HG03103 (cell line): ENCODE measurements around the gene COL16A1.
"Not testable (repeated sequence)": the region's sequence is repeated elsewhere in the genome, so short reads cannot be mapped to it uniquely, and the experiment has no call there.

ENCODE experiments used
- ATAC-seq: cut with Tn5 transposase; IDR thresholded peaks from one replicate; pipeline ENCODE4 v1.9.1; 2021; ENCODE audit warnings: low read depth; ENCODE audit not compliant: unreplicated experiment

The COL16A1 gene

DNA sequence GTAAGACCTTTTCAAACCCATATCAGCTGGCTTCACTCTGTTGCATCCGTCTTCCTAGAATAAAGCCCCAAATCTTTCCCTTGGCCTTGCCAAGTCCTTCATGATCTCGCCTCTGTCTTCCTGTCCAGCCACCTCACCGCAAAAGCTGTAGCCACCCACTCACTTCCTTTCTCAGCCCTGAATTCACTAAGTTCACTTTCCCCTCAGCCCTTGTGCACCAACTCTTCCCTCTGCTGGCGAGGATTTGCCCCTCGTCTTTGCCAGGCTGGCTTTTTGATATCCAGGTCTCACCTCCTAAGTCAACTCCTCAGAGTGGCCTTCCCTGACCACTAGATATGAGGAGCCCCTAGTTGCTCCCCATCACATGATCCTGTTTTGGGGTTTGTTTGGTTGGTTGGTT is 3.9 kb upstream of the COL16A1 start:
- no peak for ATAC-seq

DNA sequence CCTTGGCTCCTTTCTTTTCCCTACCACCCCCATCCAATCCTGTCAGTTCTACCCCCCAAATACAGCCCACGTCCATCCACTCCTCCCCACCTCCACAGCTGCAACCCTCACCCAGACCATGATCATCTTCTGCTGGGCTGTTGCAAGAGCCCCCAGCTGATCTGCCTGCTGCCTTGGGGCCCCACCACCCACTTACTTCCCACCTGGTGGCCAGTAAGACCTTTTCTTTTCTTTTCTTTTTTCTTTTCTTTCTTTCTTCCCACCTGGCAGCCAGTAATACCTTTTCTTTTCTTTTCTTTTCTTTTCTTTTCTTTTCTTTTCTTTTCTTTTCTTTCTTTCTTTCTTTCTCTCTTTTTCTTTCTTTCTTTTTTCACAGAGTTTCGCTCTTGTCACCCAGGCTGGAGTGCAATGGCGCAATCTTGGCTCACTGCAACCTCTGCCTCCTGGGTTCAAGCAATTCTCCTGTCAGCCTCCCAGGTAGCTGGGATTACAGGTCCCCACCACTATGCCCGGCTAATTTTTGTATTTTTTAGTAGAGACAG is 3.3 kb upstream of the COL16A1 start:
- ATAC-seq, result not testable (repeated sequence)

DNA sequence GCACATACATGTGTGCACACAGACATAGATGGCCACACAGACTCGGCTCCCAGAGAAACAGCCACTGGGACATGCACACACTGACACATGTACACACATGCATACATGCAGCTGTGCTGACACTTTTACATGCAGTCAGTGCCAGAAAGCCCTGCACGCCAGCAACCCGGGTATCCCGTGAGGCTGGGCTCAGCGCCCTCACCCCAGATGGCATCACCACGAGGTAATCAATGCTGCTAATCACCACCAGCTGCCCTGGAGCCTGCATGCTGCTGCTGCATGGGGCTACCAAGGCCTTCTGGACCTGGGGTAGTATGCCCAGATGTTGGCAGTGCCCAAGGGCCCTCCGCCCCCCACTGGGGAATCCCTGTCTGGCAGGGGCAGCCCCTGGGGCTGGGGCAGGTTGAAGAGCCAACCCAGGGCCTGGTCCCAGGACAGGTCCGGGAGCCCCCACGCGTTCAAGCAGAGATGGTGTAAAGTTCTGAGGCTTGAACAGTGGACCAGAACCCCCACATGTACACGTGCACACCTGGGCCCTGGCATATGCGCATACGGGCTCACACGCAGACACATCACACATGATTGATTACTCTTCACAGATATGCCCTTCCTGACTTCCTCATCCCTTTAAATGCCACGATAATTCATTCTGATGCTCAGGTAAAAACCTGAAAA is 2.7 kb upstream of the COL16A1 start:
- ATAC-seq, result no peak

DNA sequence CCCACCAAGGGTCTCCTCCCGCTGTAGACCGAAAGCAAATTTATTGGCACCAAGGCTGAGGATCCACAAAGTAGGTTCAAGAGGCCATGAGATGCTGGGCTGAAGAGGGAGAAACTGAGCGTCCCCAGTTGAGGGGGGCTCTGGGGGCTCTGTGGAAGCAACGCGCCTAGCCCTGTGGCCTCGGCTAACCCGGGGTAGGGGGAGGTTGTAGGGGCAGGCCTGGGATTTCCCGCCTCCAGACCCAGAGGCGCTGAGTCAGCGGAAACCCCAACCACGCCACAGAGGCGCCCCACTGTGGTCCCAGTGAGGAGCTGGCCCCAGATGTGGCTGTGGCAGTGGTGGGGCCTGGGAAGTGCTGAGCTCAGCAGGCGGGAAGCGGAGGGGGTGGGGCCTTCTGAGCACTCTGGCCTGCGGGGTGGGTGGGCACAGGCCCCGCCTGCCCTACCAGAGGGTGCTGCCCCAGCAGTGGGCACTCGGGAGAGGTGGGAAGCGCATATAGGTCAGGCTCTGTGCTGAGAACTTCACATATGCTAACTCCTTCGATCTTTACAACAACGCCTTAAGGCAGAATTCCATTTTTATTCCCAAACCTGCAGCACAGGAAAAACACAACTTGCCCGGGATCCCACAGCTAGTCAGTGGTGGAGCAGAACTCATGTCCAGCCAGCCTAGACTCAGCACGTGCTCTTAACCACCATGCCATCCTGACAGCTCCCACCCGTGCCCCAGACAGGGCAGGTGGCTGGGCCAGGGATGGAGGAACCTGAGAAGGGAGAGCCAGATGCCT is 1.5 kb upstream of the COL16A1 start:
- no peak for ATAC-seq

DNA sequence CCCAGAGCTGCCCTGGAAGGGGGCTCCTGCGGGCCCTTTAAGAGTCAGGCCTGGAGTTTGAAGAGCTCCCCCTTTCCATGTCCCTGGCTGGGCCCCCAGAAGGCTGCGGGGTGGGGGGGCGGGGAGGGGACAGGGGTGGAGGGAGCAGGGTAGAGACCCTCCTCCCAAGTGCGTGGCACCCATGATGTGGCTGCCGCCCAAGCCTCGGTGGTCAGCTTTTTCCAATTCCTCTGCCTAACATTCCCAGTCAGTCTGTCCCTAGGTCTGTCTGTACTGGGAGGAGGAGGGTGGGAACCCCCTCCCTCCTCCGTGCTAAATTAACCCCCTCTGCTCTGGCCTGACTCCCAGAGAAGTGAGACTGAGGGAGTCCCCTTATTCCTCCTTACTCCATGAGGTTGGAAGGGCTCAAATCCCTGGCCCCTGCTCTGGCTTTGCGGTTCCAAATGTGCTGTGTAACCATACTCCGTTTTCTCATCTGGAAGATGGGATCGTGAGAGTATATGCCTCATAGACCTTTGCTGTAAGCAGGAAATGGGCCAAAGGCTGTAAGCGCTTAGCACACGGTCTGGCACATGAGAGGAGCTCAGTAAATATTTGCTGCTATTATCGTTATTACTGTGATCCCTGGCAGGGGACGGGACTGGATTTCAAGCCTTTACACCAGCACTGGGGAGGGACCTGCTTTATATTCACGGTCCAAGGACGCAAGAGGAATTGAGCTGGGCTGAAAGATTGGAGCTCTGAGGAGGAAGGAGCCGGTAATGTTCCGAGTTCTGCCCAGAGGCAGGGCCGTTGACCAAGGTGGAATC is 658 bp upstream of the COL16A1 start:
- no peak for ATAC-seq

DNA sequence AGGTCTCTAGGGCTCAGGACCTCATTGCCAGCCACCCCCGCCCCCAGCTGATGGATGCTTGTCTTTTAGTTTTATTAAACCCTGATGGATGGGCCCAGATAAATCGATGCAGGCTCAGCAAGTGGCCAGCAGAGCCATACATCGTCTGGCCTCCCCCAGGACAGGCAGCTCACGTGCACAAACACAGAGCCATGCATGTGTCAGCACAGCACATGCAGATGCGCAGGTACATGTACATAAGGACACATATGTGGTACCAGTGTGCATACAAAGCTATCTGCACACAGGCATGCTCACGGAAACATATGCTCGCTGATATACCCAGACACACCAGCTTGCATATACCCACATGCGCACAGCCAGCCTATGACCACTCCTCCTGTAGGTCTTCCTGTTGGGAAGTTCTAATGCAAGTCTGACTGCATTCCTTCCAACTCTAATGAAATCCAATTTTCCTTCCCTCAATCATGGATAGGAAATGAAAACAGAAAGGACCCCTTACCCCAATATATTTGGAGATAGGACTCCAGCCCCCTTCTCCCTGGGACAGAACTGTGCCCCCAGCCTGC is 897 bp downstream of the COL16A1 start:
- ATAC-seq, result no peak

DNA sequence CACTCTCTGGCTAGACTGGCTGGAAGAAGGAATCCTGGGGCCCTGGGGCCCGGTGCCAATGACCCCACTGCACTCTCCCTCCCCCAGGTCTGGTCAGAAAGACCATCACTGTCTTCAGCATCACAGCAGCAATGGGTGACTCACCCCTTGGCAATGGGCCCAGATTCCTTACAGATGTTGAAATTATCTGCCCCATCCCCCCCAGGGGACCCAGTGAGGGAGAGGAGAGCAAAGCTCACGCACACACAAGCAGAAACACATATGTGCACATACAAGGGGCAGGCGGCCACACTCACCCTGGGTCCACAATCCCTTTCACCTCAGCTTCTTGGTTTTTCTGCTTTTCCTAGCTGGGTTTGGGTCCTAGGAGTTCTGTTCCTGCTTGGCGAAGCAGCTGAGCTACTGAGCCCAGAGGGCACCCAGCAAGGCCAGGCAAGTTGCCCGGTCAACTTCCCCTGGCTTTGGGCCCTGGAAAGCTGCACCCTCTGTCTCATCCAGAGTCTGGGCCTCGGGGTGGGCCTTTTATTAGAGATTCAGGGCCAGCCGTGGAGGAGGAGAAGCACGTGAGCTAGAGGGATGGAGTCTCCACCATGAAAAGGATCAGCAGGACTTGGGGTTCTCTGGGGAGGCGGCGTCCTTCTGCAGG is 2.6 kb downstream of the COL16A1 start:
- ATAC-seq, result no peak

DNA sequence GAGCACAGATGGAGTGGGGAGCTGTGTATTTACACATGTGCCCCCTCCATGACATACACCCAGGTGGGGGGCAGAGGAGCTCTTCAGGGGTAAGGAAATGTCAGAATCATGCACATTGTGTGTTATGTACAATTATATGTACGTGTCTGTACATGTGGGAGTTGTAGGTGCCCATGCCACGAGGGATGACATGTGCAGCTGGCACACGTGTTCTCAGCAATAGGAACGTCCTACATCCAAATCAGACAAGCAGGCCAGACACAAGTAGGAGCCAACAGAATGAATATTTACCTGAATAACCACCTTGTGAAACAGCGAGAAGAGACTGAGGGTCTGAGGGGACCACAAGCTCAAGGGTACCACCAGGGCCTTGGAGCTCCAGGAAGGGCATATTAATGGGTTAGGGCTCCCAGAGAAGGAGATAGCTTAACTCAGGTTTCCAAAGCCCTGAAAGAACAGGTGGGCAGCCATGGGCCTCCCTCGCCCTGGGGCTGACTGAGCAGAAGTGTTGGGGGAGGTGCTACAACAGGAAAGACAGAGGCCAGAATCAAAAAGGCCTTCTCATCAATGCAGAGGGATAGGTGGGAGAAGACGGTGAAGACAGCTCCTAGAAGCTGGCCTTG is 3.2 kb downstream of the COL16A1 start:
- ATAC-seq, result no peak

DNA sequence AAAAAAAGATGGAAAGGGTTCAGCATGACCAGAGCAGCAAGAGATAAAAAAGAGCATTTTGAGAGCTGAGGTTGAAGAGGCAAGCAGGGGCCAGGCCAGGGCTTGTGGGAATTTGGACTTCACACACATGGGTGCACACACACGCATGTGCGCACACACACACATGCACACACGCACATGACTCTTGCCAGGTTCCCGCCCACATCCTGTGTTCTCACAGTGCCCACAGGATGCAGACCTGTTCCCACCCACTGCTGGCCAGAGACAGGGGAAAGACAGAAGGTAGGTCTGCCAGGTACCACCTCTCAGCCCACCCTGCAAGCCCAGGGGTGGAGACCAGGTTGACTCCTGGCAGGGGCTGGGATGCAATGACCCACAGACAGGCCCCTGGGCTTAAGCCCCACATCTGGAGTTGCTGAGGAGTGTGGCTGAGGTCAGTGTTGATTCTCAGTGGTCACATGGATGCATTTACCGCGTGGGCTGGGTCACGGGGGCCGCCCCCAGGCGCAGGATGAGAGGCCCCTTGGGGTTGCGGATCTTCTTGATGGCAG is 4.4 kb downstream of the COL16A1 start:
- no peak for ATAC-seq

DNA sequence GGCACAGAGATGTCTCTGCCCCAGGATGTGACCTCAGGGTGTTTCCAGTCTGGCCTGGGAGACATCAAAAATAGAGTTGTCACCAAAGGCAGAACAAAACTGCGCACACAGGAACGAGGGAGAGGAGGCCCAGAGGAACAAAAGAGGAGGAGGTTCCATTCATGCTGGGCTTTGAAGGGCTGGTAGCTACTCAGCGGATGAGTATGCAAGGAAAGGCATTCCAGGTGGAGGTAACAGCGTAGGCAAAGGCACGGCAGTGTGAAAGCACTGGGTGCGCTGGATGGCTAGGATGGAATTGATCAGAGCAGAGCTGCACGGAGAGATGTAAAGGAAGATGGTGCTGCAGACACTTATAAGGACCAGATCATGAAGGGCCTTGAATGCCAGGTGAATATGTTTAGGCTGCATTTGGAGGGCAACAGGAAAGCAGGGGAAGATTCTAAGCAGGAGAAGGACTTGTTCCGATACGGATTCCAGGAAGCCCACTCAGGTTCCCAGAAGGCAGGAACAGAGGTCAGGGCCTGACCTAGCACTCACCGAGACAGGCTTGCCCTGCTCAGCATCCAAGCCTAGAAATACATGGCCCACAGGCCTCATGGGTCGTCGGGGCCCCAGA is 6.3 kb downstream of the COL16A1 start:
- no peak for ATAC-seq

DNA sequence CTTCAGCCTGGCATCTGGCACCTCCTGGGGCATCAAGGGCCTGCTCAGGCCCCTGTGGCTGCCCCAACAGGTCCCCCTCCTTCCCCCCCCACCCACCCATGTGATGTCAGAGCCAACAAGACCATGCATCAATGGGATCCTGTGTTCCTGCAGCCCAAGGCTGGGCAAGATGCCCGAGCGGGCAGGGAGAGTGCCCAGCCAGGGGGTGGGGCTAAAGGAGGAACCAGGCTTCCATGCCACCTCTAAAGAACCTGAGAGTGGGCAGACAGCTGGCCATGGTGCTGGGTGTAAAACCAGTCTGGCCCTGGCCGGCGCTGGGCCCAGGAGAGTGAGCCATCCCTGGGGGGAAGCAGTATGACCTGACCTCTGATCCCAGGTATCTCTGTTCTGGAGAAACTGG is 7.6 kb downstream of the COL16A1 start:
- no peak for ATAC-seq

DNA sequence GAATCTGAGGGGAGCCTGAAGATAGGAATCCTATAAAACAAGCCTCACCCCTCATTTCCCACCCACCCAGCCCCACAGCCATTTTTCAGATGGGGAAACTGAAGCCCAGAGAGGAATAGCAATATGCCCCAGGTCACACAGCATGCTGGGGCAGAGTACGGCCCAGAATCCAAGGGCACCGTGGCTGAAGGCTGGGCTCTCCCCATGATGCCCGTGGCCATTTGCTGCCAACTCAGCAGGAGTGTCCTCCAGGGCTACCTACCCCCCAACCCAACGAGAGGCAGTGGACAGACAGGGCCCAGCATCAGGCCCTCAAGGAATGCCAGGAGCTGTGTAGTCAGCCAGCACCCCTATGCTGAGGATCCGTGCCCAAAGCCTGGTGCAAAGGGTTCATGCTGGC is 8.5 kb downstream of the COL16A1 start:
- ATAC-seq, result no peak

DNA sequence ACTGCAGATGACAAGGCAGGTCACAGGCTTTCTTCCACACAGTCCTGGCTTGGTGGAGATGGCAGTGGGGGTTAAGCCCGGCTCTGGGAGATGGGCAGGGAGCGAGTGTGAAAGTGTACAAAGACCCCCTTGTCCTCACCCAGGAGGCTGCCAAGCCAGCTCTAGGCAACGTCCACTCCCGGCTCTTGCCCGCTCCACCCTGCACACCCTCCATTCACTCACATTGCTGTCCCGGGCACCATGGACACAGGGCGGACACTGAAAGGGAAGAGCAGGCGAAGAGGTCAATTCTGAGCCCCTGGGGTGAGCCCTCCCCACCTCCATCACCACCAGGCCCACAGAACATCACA is 8.9 kb downstream of the COL16A1 start:
- ATAC-seq, result no peak

DNA sequence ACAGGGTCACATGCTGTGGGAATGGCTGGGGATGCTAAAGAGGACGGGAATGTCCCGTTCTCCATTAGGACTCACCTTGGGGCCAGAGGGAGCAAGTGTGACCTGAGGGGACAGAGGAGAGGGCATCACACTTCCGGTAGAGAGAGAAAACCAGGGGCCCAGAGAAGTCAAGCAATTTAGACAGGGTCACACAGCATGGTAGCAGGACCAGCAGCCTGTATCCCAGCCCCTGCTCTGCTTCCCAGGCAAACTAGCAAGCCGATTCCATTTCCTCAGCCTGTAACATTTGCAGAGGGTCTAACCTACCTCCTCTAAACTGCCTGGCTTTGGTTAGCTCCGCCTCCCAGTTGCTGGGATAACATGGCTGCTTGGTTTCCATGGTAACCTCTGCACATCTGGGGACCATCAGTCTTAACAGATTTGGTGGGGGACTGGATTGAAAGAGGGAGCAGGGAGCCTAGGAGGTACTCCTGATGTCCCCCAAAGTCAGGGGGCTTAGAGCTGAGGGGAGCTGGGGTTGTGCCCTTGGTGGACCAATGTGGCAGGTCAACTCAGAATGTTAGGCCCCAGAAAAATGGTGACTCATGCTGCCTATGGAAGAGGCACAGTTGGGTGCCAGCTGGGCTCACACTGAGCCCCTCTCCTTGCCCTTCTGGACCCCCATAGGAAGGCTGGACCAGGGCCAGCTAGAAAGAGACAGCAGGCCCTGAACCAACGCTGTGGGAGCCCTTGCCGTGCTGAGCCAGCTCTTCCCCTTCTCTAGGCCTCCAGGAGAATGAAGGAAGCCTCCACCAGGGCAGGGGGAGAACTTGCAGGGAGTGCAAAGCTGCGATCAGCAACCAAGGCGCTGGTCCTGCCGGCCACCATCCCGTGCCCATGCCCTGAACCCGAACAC is 9.5 kb downstream of the COL16A1 start:
- no peak for ATAC-seq

DNA sequence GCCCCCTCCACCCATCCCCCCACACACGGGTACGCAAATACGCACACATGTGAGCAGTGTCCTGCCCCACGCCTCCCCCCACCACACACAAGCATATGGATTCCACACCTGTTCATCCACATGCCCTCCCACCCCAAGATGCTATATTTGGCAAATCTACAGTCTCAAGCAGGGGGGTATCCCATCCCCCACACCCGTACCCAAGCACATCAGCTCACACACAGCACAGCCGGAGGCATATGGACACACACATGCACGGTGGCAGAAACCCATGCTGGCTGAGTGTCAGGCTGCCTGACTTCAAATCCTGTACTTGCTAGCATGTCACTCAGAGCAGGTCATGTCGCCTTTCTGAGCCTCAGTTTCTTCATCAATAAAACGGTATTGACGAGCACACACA is 10.6 kb downstream of the COL16A1 start:
- no peak for ATAC-seq

DNA sequence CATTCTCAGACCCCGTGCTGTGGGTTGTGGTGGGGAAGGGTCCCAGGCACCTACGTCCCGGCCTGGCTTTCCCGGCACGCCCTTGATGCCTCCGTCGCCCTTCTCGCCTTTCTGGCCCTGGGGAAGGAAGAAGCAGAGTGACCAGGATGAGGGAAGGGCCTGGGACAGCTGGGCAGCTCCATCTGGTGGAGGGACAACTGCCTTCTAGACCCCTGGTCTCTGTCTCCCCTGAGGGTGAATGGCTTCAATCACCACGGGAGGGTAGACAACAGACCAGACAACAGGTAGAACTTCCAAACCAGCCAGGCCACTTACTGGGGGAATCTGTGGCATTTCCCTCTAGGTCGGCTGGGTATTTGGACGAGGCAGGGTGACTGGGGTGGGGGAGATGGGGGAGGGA is 11.9 kb downstream of the COL16A1 start:
- no peak for ATAC-seq

DNA sequence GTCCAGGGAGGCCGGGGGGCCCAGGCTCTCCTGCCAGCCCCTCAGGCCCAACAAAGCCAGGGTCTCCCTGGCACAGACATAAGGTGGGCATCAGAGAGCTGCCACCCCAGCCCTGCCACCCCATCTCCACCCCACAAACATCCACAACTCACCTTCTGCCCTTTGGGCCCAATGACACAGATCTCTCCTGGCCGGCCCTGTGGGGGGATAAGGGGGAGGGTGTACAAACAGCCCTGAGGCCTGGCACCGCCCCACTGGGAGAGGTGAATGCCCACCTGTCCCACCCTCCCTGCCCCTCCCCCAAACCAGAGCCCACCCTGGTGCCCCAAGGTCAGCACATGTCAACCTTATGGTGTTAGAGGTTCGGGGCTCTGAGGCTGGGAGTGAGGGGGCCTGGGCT is 12.4 kb downstream of the COL16A1 start:
- no peak for ATAC-seq

DNA sequence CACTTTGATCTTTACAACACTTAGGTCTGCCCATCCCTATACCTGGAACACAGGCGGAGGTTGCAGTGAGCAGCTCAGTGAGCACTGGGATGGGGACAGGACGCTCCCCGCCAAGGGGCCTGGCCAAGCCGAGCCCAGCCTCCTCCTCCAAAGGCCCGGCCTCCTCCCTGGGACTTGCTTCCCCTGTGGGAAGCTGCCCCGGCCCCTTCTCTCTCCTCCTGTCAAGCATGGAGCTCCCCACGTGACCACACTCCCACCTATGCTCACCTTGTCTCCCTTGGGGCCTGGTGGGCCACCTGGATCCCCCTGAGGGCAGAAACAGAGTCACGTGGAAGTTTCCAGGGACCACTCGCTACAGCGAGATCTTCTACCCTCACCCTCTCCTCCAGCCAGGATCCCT is 12.9 kb downstream of the COL16A1 start:
- no peak for ATAC-seq
